Mucosa of descending colon (tissue), 3 donors: Measurements from ENCODE around the gene NTF3. TPM values are rescaled to one million over a fixed set of nuclear protein-coding genes. Genes with fewer than 3 reads are reported as not detected.
A peak's percentile ranks its signal among the peaks of the same experiment; 100 is the strongest.

Experiments used
- ATAC-seq: fragments of 200-7000 bp; cut with Tn5 transposase; one replicate; pipeline ENCODE4 v1.9.1; 2020; ENCODE audit warnings: mild to moderate bottlenecking, moderate library complexity
- DNase-seq, 3 donors: peaks; one replicate each; pipeline ENCODE4 v3.0.0-alpha.2; 2020
- H3K36me3 ChIP-seq: fragments of 200-600 bp; one replicate; pipeline ENCODE4 v1.8.0; 2021; ENCODE audit warnings: low read depth, mild to moderate bottlenecking
- H3K4me1 ChIP-seq: fragments of 200-600 bp; one replicate; pipeline ENCODE4 v1.8.0; 2021; ENCODE audit warnings: low read depth, mild to moderate bottlenecking
- H3K4me3 ChIP-seq: fragments of 200-600 bp; one replicate; pipeline ENCODE4 v1.8.0; 2021; ENCODE audit warnings: mild to moderate bottlenecking
- H3K9me3 ChIP-seq: fragments of 200-600 bp; one replicate; pipeline ENCODE4 v1.8.0; 2021; ENCODE audit warnings: mild to moderate bottlenecking
- intact Hi-C, 2 donors: fragments of 100-400 bp; cut with DNase I in 1 of 2; cut with micrococcal nuclease in 1 of 2; formaldehyde crosslinking; loops; one replicate each; pipeline versions ENCODE4 v1.11.0 to v1.11.1; 2022; cut with DNase I, micrococcal nuclease
- total RNA-seq, 3 donors: library from RNA; stranded (reverse); fragmentation: NEBNext Ultra II Directional in 2 of 3; extraction: Animal tissue kit (Norgen Biotek cat#: 25700) in 2 of 3; gene quantifications; one replicate each; pipeline versions ENCODE4 v1.2.1 to v1.2.4, GENCODE V29; 2021 to 2023
- TF ChIP-seq, protein P1 (sequence below): fragments of 200-600 bp; IDR thresholded peaks from one replicate; pipeline ENCODE4 v1.8.0; 2022; ENCODE audit warnings: antibody characterized with exemption, mild to moderate bottlenecking
- donor health status: DM: no; HTN: no; CAD: no; lungs with moderate emphysema.
- donor health status: DM: no; HTN: no; CAD: no.
- donor health status: DM: no; HTN: yes; CAD: no.

Gene NTF3
- total RNA-seq, 3 donors from 2014 or later: 0.58 to 1.4 (median 1.4) TPM

DNA sequence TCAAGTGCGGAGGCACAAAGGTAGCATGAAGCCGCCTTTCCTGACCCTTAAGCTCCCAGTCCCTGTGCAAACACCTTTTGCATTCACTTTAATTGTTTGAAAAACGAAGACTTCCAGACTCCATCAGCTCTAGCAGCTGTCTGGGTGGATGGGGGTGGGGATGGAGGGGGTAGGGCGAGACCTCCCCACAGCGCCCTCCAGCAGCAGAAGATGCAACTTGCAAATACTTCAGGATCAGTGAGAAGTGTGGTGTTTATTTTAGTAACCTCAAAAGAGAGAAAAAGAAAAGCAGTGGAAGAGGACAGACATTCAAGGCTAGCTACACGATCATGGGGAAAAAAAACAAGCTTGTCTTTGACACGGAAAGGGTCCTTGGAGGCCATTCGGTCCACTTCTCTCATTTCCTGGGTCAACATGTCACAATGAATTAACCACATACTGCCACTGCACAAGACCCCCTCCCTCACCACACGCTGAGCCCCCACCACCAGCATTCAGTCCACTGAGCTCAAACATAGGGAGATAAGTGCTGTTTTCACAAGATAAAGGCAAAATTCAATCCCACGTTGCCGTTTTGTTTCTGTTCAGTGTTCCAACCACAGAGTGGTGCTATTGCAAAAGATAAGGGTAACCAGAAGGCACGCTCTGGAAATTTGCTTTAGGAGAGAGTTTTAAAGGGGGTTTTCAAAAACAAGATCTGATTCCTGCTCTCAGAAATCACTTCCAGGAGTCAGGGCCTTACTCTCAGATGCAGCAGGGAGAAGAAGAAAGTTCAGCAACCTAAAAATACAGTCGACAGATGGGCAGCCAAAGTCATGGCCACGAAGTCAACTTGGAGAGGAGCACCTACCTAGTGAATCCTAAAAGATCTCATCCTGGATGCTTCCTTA lies 3.3 kb upstream of the NTF3 start:
- intact Hi-C loops: loop anchor here in 1 of 2 donors (10.0 kb wide), 1 partner anchor 224 kb away; no protein-coding TSS in a partner anchor
- ATAC-seq (peak; percentile 39), DNase-seq (no peak)
- Histone ChIP-seq H3K4me3 (no peak overlapping the region), H3K9me3 (no peaks in the 10 kb centered on the region), H3K36me3 (no peaks in the 10 kb centered on the region), H3K4me1 (peaks cover 16% of the 10 kb centered on the region)
- TF ChIP-seq, protein P1, sequence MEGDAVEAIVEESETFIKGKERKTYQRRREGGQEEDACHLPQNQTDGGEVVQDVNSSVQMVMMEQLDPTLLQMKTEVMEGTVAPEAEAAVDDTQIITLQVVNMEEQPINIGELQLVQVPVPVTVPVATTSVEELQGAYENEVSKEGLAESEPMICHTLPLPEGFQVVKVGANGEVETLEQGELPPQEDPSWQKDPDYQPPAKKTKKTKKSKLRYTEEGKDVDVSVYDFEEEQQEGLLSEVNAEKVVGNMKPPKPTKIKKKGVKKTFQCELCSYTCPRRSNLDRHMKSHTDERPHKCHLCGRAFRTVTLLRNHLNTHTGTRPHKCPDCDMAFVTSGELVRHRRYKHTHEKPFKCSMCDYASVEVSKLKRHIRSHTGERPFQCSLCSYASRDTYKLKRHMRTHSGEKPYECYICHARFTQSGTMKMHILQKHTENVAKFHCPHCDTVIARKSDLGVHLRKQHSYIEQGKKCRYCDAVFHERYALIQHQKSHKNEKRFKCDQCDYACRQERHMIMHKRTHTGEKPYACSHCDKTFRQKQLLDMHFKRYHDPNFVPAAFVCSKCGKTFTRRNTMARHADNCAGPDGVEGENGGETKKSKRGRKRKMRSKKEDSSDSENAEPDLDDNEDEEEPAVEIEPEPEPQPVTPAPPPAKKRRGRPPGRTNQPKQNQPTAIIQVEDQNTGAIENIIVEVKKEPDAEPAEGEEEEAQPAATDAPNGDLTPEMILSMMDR: no peak

DNA sequence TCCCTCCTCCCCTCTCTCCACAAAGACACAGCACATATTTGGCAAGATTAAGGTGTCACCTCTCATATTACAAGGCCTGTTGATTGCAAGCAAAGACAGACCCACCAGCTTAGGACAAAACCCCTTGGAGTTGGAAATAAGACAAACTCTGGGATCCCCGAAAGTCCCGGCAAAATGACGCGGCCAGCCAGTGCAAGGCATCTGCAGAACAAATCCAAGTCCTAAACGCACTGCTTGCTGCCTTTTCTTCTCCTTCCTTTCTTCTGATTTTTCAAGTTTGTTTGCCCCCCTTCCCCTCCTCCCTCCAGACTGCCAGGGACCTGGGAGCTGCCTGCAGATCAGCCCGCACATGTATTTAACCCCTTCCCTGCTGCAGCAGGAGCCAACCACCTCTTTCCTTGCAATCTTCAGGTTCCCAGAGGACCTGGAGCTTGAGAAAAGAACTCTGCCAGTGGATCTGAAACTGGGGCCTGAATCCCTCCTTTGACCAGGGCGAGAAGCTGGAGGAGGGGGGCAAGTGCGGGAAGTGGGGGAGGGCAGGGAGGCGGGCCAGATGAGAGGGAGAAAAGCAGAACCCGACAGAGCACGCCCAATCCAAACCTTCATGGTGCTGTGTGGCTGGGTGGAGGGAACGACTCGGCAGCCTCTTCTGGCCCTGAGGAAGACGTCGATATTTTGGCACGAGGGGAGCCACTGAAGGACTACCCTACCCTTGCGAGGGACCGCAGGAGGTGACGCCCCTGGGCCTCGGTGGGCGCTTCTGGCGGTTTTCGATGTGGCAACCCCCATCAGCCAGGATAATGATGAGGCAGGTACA lies 2.0 kb upstream of the NTF3 start:
- ATAC-seq: no peak
- no peaks in the 10 kb centered on the region for H3K36me3 ChIP-seq
- TF ChIP-seq, protein P1: no peak
- no peak overlapping the region for H3K4me3 ChIP-seq
- DNase-seq: no peak
- intact Hi-C loops: loop anchor here in 1 of 2 donors (10.0 kb wide), 1 partner anchor 225 kb away; no protein-coding TSS in a partner anchor
- peaks cover 16% of the 10 kb centered on the region for H3K4me1 ChIP-seq
- no peaks in the 10 kb centered on the region for H3K9me3 ChIP-seq

DNA sequence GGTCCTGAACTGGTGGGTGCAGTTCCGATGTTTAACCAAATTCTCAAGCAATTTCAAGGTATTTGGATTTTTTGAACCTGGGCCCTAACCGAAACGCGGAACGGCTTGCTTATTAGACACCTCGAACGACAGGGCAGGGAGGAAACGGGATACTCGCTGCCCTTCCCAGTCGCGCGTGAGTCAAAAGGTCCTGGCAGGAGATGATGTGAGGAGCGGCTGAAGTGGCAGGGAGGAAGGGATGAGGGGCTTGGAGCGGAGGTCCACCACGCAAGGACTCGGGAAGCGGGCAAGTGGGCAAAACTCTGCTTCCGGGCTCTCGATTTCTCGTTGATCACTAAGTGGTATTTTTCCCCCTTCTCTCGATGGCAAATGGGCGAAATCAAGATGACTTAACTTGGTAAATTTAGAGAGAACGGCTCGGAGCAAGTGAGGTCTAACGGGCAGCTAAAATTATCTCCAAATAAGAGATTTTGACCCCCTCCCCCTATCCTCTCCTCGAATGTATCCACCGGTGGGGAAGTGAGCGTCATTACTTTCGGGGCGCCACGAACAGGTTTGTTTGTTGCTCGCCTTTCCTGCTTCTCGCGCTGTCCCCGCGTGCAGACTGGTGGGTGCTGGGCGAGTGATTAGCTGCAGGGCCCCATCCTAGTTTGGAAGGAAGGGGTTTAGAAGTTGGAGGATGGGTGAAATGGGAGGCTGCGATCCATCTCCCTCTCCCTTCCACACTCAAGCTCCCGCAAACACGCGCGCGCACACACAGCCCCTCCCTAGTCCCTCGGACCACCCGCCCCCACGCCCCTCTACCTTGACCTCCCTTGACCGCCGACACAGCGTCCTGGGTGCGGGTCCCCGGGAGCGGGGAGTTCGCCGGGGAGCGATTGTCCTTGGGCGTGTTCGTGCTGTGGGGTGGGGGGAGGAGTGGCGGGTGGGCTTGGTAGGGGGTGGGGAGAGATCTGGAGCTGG lies 986 bp upstream of the NTF3 start:
- H3K36me3 ChIP-seq: no peaks in the 10 kb centered on the region
- TF ChIP-seq, protein P1: no peak
- H3K9me3 ChIP-seq: no peaks in the 10 kb centered on the region
- H3K4me1 ChIP-seq: peaks cover 16% of the 10 kb centered on the region
- DNase-seq (no peak), ATAC-seq (no peak)
- intact Hi-C loops: no loop called here
- no peak overlapping the region for H3K4me3 ChIP-seq

DNA sequence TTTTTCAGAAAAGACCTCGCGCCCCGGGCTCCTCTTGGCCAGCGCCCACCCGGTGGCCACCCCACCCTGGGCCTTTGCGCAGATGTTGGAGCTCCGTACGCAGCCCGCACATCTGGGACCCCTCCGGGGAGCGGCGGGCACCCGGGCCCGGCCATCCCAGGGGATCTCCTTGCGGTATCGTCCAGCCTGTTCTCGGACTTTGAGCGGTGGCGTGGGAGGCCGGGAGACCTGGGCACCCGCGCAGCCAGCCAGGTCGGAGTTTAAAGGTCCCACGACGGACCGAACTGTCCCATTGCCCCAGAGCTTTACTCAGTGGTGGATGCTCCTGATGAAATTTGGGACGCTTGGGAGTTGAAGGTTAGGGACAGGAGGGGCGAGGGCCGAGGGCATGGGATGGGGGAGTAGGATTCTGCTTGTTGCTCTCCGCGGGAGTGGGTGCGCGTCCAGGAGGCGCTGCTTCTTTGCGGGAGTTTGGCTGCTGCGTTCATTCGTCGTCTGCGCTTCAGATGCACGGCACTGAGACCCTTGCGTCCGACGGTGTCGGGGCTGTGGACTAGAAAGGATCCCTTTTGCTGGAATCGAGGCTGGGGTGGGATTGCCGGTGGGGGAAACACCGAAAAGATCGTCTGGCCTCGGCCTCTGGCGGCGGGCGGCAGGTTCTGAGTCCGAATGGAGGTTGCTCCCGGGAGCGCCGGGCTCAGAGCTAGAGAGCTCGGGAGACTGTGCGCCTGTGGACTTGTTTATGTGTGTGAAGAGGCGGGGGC lies 1.4 kb downstream of the NTF3 start:
- no peaks in the 10 kb centered on the region for H3K9me3 ChIP-seq
- TF ChIP-seq, protein P1: no peak
- ATAC-seq (peak; percentile 16), DNase-seq (peak in 1 of 3 donors; percentile 18)
- no peak overlapping the region for H3K4me3 ChIP-seq
- no peaks in the 10 kb centered on the region for H3K36me3 ChIP-seq
- intact Hi-C loops: no loop called here
- H3K4me1 ChIP-seq: peaks cover 16% of the 10 kb centered on the region
